Suppressor macrophage treated with lipopolysaccharide for 1 hour (primary cell): ENCODE data around the gene PINLYP.
"Not testable (repeated sequence)": the region's sequence is repeated elsewhere in the genome, so short reads cannot be mapped to it uniquely, and the experiment has no call there.

Source experiments
- DNase-seq, 3 donors: peaks; one replicate each; pipeline ENCODE4 v3.0.0-alpha.2; 2020 to 2022

Gene PINLYP

GRCh38 chr19:43575156-43575950 lies at the start of gene PINLYP, which contains the start of gene XRCC1:
Gene PINLYP (plus strand): TSS chr19:43575801. CDS start chr19:43577192, 1,391 bp downstream.
Gene XRCC1 (minus strand): TSS chr19:43575527. CDS start chr19:43575458, 69 bp downstream.
- DNase-seq, result peak; percentile 99

DNA sequence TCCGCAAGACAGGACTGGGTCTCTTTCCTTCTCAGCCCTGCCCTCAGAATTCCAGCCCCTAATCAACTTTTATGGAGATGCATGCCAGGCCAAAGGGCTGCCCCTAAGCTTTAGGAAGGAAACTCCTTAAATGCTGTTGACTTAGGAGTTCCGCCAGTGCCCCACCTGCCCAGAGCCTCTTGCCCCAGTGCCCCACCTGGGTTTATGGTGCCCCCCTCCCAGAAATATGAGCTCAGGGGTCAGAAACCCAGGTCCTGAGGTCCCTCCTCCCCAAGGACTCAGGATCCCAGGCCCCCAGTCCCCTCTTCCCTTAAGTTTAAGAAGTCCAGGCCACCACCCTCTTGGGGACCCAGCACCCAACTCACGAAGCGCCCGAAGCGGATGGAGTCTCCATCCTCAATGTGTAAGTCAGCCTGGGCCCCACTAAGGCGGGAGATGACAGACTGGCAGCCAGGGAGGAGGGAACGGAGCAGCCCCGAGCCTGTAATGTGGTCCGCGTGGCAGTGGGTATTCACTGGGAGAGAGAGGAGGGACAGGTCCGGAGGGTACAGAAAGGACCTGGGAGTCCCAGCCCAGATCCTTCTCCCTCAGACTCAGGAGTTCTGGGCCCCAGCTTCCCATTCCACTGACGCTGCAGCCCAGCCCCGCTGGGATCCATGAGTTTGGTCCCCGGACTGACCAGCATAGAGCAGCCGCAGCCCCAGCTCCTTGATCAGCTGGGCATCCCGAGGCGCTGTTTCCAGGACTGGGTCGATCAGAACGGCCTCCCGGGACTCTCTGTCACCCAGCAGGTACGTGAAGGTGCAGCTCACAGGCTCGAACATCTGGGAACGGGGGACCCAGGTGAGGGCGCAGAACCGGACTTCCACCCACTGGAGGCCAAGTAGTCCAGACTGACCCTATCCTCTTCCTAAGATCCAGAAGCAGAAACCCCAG lies 49.5 kb upstream of the PINLYP start:
- DNase-seq, result peak; percentile 41 to 53 (median 41)

- peak; percentile 88 to 92 (median 88) for DNase-seq
Observed at GRCh38 chr19:43526884-43527859, 48.4 kb upstream of the PINLYP start, which contains the start of gene ETHE1. Gene ETHE1 (minus strand): TSS chr19:43527201. CDS start chr19:43527177, 24 bp downstream.

GRCh38 chr19:43527860-43528622 lies 47.6 kb upstream of the PINLYP start:
- peak; percentile 24 to 50 (median 44) for DNase-seq

- DNase-seq, result no peak
Observed at GRCh38 chr19:43532571-43532961, 43.0 kb upstream of the PINLYP start.

DNA sequence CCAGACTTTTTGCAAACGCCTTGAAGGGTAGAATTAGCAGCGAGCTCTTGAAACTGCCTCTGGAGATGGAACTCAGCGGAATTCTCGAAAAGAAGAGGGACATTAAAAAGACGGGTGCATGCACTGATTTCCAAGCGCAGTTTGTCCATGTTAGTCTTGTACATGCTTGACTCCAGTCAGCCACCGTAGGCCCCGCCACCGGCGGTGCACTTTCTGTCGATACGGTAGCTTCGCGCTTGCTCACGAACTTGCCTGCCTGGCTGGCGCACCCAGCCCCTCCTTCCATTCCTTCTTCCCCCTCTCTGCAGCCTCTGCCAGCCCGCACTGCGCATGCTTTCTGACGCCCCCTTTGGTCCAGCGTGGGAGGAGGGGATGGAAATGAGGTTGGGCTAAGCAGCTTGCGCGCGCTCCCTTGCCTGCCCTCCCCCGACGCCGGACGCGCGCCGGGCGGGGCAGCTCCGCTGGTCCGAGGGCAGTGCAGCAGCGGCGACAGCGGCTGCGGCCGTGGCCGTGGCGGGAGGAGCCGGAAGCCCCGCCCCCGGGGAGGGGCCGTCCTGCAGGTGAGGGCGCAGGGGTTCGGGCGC lies 42.5 kb upstream of the PINLYP start, which contains the start of gene ZNF575:
Gene ZNF575 (plus strand): TSS at position 227 of the 584 bp plus-strand sequence. CDS start 1,235 bp downstream, outside the sequence.
- peak; percentile 88 to 93 (median 90) for DNase-seq

DNA sequence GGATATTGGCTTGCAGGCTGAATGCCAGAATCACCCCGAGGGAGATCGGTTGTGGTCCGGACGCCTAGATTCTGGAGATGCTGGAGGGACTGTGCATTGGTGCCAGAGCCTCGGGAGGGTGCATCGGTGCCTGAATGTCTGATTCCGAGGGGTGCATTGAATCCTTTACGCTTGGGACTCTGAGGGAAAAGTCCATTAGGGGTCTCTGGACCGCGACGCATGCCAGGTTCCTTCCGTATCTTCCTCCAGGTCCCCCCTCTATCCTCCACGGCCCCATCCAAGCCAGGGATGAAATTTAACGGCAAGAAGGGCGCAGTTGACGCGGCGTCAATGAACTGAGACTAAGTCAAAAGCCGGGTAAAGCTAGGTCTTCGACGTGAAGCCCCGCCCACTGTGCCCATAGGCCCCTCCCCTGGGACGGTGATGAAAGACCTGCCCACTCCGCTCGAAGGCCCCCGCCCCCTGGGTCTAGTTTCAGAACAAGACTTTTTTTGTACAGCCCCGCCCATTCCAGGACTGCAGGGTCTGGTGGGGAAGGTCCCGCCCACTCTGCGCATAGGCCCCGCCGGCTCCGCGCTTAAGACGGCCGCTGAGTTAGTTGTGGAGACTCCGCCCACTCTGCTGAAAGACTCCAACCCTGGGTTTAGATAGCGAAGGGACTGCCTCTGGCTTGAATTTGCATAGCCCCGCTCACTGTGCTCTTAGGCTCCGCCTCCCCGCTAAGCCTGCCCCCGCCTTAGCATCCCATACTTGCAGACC lies 41.9 kb upstream of the PINLYP start:
- peak; percentile 96 to 98 (median 98) for DNase-seq

DNA sequence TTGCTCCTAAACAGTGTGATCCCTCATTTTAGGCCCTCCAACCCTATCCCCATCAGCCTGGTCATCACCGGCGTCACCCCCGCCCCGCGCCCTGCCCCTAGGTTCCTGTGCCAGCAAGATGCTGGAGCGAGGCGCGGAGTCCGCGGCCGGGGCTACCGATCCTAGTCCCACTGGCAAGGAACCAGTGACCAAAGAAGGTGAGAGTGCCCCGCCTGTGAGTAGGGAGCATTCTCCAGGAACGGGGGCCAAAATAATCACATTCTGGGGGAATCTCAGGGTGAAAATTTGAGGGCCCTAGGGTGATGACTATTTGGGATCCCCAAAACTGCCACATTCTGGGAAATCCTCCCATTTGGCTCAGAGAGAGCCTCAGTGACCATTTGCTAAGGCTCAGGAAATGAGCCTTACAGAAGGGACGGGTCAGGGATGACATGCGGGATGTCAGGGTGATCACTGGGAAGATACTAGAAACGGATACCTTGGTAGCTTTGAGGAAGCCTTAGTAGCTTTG lies 41.2 kb upstream of the PINLYP start:
- peak; percentile 74 to 85 (median 78) for DNase-seq

DNA sequence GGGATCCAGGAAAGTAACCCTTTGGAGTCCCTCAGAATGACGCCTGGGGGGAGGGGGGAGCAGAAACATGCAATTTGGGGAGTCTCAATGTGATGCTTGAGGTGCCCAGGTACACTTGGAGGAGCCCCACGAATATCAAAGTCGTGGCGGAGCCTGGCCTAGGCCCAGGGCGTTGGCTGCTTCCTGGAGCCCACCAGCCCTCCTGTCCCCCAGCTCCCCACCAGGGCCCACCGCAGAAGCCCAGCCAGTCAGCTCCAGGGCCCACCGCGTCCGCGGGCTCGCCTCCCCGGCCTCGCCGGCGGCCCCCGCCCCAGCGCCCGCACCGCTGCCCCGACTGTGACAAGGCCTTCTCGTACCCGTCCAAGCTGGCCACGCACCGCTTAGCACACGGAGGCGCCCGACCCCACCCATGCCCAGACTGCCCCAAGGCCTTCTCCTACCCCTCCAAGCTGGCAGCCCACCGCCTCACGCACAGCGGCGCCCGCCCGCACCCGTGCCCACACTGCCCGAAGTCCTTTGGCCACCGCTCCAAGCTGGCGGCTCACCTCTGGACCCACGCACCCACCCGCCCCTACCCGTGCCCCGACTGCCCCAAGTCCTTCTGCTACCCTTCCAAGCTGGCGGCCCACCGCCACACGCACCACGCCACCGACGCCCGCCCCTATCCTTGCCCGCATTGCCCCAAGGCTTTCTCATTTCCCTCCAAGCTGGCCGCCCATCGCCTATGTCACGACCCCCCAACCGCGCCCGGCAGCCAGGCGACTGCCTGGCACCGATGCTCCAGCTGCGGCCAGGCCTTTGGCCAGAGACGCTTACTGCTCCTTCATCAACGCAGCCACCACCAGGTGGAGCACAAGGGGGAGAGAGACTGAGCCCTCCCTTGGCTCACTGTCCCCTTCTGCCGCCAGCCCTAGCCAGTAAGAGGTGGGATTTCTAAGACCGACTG lies 40.5 kb upstream of the PINLYP start:
- peak; percentile 44 to 62 (median 49) for DNase-seq

- DNase-seq, result no peak
Observed at GRCh38 chr19:43538922-43539321, 36.7 kb upstream of the PINLYP start.

DNA sequence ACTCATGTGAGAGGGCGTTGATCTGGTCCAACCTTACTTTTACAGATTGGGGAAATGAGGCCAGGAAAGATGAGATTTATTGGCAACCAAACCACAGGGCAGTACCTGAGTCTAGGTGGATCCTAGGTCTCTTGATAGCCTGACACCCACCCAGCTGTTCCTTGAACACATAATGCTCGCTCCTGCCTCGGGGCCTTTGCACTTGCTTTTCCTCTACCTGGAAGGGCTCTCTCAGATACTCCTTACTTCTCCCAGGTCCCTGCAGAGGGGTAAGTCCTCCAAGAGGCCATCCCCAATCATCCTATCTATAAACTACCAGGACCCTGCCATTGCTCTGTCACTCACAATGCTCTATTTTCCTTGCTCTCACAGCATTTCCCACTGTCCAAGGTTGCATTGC lies 35.2 kb upstream of the PINLYP start:
- no peak for DNase-seq

- no peak for DNase-seq
Observed at GRCh38 chr19:43541920-43542650, 33.5 kb upstream of the PINLYP start.

- DNase-seq, result no peak
Observed at GRCh38 chr19:43544077-43544476, 31.5 kb upstream of the PINLYP start.

- no peak for DNase-seq
Observed at GRCh38 chr19:43545276-43545675, 30.3 kb upstream of the PINLYP start.

GRCh38 chr19:43545981-43546380 lies 29.6 kb upstream of the PINLYP start:
- DNase-seq, result no peak

DNA sequence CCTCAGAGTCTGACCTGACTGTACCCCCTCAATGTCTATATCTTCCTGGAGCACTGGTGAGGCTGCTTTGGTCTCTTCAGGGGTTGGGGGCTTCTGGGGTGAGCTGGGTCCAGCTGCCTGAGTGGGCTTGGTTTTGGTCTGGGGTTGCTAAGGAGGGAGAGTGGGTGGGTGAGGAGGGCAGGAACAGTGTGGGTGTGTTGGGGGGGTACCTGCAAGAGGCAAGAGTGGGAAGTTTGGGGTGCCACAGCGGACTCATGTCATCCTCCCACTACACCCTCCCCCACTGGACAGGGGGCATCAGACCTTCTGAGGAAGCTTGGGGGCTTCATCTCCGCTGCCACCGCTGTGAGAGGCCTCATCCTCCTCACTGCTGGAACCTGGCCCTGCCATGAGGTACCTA lies 29.0 kb upstream of the PINLYP start:
- no peak for DNase-seq

GRCh38 chr19:43547926-43548325 lies 27.7 kb upstream of the PINLYP start:
- DNase-seq, result not testable (repeated sequence)

GRCh38 chr19:43548706-43549105 lies 26.9 kb upstream of the PINLYP start:
- DNase-seq, result no peak
